GM20000 (cell line): ENCODE data around the gene LRRC45.

Source experiments
- DNase-seq: peaks from one replicate; pipeline ENCODE4 v3.0.0; 2012; ENCODE audit warnings: low spot score
- CTCF ChIP-seq: IDR thresholded peaks from 2 replicates; pipeline ENCODE4 v1.5.1; 2012; ENCODE audit warnings: mild to moderate bottlenecking, control low read depth; ENCODE audit errors: extremely low read depth, missing control alignments

Gene LRRC45

DNA sequence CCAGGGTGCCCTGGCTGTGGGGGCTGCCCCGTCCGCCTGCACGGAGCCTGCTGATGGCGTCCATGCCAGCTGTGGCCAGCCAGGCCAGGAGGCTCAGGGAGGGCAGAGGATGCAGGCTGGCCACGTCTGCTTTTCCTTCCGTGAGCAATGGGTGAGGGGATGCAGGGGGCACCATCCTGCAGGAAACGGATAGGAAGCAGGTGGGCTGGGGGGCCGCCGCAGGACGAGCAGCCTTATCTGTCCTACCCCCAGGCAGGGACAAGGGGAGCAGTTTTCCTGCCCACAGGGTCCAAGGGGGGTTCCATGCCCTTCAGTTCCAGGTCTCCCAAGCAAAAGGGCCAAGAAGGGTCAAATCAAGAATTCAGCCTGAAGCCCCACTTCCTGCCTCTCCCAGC, 35.7 kb downstream of the LRRC45 start:
- TF ChIP-seq CTCF, result no peak
- no peak for DNase-seq

DNA sequence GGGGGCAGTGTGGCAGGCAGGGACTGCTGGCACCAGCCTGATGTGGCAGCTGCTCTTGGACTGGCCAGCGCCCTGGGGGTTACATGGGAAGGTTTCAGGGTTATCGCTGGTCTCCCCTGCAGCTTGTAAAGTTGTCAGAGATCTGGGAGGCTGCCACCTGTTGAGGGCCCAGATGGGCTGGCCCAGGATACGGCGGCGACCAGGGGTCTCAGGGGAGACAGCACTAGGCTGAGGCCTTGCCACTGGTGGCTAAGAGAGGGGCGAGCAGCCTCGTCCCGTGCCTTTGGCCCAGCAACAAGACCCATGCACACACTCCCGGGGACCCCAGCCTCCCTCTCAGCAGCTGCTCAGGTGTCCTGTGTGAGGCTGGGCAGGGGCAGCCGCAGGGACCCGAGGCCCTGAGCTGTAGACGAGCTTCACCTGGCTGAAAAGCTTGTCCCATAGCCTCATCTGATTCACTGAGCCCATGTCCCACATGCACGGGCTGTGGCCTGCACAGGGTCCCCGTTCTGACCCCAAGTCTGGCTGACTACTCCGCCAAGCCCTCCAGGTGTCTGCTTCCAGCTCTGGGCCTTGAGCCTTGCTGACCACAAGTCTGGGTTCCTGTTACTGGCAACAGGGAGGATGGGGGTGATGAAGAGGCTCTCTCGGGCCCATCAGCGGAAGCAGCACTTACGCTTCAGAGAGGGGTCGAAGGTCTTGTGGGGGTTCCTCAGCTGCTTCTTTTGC, 36.3 kb downstream of the LRRC45 start:
- no peak for TF ChIP-seq CTCF
- DNase-seq, result no peak

GRCh38 chr17:82060001-82060380, 36.9 kb downstream of the LRRC45 start:
- no peak for TF ChIP-seq CTCF
- DNase-seq, result no peak

GRCh38 chr17:82060614-82061013, 37.5 kb downstream of the LRRC45 start:
- TF ChIP-seq CTCF, result no peak

GRCh38 chr17:82061047-82061925, 38.2 kb downstream of the LRRC45 start:
- no peak for DNase-seq
- TF ChIP-seq CTCF, result no peak

More at GRCh38 chr17:82060614-82061013, 37.5 kb downstream of the LRRC45 start:
- no peak for DNase-seq

DNA sequence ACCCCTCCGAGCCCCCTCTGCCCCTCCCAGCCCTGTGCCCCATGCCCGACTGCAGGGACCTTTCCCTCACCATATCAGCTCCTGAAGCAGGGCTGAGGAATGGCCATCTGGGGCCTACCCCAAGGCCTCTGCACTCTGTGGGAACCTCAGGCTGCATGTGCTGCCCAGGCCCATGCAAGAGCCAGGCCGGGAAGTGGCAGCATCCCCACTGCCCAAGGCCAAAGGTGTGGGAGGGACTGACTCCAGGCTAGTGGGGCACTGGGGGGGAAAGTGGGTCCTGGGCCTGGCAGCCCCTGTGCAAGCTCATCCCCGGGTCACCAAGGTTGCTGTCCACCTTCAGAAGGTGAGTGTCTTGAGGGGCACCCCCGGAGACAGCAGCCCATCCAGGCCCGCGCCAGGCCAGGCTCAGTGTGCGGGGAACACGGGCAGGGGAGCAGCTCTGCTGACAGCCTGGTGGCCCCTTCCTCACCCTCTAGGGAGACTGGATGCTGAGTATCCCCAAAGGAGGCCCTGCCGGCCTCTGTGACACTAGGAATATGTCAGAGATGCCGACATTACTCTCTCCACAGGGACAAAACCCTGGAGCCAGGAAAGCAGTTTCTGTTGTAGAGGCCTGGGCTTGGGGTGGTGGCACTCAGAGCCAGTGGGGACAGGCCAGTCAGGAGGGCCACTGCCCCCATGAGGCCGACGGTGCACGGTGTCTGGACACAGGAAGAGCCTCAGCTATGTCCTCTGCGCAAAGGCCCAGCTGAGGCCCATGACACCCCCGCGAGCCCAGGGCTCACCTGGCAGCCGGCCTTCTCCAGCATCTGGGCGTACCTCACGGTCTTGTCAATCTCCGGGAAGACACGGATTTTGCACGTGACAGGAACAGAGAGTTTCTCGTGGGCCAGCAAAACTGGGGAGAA, 39.2 kb downstream of the LRRC45 start:
- TF ChIP-seq CTCF, result no peak
- DNase-seq, result no peak
